ENCODE measurements around the gene UMAD1.

The UMAD1 gene

DNA sequence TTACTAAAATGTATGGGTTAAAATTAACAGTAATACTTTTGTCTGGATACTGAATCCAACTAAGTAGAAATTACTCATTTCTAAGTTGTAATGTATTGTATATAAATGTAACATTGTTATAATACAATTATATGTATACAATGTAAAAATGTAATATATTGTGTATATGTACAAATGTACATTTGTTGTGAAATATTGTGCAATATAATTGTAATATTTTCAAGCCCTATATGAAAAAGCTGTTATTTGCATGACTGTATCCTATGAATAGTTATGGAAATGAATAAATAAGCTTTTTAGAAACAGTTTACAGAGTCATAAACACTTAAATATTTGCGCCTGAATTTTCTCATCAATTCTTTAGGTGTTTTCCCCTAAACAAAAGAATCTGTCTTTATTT is 20.3 kb upstream of the UMAD1 start:
- Histone ChIP-seq H3K4me1 (no peaks in the 10 kb centered on the region), H3K27ac (no peak overlapping the region), H3K9me3 (no peaks in the 10 kb centered on the region), H3K4me3 (no peak overlapping the region), H3K36me3 (no peaks in the 10 kb centered on the region), H3K27me3 (no peaks in the 10 kb centered on the region)
- no peak for DNase-seq
- no peak for TF ChIP-seq CTCF (IDR thresholded peaks at IDR 0.05)
- intact Hi-C loops (cut with DNase I; ENCODE audit: low total_unique reads), result no loop called here

- Histone ChIP-seq H3K36me3 (no peaks in the 10 kb centered on the region), H3K27me3 (no peaks in the 10 kb centered on the region), H3K27ac (no peak overlapping the region), H3K4me1 (no peaks in the 10 kb centered on the region), H3K9me3 (no peaks in the 10 kb centered on the region), H3K4me3 (no peak overlapping the region)
- TF ChIP-seq CTCF (IDR thresholded peaks at IDR 0.05), result no peak
- intact Hi-C loops (cut with DNase I; ENCODE audit: low total_unique reads), result no loop called here
- DNase-seq, result no peak
Observed at GRCh38 chr7:7620644-7621210, 19.8 kb upstream of the UMAD1 start.

DNA sequence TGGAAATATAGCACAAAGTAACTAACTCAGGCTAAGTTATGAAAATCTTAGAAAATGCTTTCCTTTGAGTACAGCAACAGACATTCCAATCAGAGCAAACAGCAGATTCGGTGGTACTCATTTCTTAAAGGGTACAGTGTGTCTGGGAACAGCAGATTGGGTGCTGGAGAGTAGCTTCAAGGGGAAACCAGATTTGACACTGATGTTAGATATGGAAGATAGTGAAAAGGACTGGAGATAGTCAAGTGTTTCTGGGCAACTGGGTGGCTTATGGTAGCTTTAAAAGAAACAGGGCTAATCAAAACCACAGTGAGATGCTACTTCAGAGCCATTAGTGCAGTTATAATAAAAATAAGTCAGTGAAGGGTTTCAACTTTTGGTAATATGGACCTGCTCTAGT is 12.1 kb upstream of the UMAD1 start:
- TF ChIP-seq CTCF (IDR thresholded peaks at IDR 0.05), result no peak

DNA sequence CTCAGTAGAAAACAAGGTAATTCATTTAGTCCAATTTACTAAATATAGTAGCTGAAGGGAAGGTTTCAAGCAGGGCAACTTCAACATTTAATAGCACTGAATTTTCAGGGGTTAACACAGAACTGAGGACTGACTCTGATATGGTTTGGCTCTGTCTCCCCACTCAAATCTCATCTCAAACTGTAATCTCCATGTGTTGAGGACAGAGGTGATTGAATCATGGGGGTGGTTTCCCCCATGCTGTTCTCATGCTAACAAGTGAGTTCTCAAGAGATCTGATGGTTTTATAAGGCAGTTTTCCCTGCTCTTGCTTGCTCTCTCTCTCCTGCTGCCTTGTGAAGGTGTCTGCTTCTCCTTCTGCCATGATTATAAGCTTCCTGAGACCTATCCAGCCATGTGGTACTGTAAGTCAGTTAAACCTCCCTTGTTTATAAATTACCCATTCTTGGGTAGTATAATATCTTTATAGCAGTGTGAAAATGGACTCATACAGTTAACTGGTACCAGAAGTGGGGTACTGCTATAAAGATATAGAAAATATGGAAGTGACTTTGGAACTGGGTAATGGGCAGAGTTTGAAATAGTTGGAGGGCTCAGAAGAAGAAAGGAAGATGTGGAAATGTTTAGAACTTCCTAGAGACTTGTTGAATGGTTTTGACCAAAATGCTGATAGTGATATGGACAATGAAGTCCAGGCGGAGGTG is 9.8 kb upstream of the UMAD1 start:
- TF ChIP-seq CTCF (IDR thresholded peaks at IDR 0.05), result no peak
- Histone ChIP-seq H3K27ac (no peak overlapping the region), H3K27me3 (no peaks in the 10 kb centered on the region), H3K4me3 (no peak overlapping the region), H3K9me3 (no peaks in the 10 kb centered on the region), H3K4me1 (no peaks in the 10 kb centered on the region), H3K36me3 (peaks cover 0 to 9% (median 1%) of the 10 kb centered on the region in 3 donors)
- no peak for DNase-seq
- intact Hi-C loops (cut with DNase I; ENCODE audit: low total_unique reads), result no loop called here

More for the DNA sequence above, 12.1 kb upstream of the UMAD1 start:
- no peak for DNase-seq
- H3K36me3 ChIP-seq, result no peaks in the 10 kb centered on the region
- H3K4me1 ChIP-seq, result no peaks in the 10 kb centered on the region
- H3K27me3 ChIP-seq, result no peaks in the 10 kb centered on the region
- intact Hi-C loops (cut with DNase I; ENCODE audit: low total_unique reads), result no loop called here
- no peaks in the 10 kb centered on the region for H3K9me3 ChIP-seq
- no peak overlapping the region for H3K4me3 ChIP-seq
- no peak overlapping the region for H3K27ac ChIP-seq

DNA sequence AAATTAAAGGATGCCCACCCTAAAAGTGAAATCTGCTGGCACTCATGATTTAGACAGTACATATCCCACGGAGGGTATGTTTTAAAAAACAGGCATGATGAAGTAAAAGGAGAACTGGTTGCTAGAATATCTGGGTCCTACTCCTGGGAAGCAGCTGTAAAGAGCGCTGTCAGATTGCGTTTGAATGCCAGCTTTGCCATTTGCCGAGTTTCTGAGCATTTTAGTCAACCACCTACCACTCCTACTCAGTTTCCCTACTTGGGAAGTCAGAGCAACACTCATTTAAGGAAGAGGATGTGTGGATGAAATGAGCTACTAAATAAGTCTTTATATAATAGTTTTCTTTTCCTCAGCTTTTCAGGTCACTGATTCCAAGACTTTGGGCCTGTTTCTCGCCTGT is 1.1 kb upstream of the UMAD1 start:
- H3K27ac ChIP-seq, result peak overlapping the region; percentile 86 to 90
- no peaks in the 10 kb centered on the region for H3K27me3 ChIP-seq
- H3K4me3 ChIP-seq, result peak overlapping the region; percentile 69 to 77
- no peak for DNase-seq
- H3K4me1 ChIP-seq, result peaks cover 0 to 15% (median 2%) of the 10 kb centered on the region in 4 donors
- no peaks in the 10 kb centered on the region for H3K9me3 ChIP-seq
- no peak for TF ChIP-seq CTCF (IDR thresholded peaks at IDR 0.05)
- intact Hi-C loops (cut with DNase I; ENCODE audit: low total_unique reads), result no loop called here
- H3K36me3 ChIP-seq, result peaks cover 0 to 16% (median 6%) of the 10 kb centered on the region in 3 donors
